ENCODE results near the gene FAM200C. TPM values are rescaled to one million over a fixed set of nuclear protein-coding genes. Genes with fewer than 3 reads are reported as not detected.
A peak's percentile ranks its signal among the peaks of the same experiment; 100 is the strongest.

Gene FAM200C
- total RNA-seq, 2 donors from 2014 or later: 3.3 to 4.2 TPM

- DNase-seq (ENCODE audit: low spot score): no peak
- Histone ChIP-seq H3K27me3 (no peaks in the 10 kb centered on the region), H3K27ac (peak overlapping the region; percentile 29 to 46), H3K36me3 (no peaks in the 10 kb centered on the region), H3K4me1 (peaks cover 0 to 69% of the 10 kb centered on the region in 2 donors), H3K9me3 (no peaks in the 10 kb centered on the region), H3K4me3 (no peak overlapping the region)
- TF ChIP-seq, protein P1, sequence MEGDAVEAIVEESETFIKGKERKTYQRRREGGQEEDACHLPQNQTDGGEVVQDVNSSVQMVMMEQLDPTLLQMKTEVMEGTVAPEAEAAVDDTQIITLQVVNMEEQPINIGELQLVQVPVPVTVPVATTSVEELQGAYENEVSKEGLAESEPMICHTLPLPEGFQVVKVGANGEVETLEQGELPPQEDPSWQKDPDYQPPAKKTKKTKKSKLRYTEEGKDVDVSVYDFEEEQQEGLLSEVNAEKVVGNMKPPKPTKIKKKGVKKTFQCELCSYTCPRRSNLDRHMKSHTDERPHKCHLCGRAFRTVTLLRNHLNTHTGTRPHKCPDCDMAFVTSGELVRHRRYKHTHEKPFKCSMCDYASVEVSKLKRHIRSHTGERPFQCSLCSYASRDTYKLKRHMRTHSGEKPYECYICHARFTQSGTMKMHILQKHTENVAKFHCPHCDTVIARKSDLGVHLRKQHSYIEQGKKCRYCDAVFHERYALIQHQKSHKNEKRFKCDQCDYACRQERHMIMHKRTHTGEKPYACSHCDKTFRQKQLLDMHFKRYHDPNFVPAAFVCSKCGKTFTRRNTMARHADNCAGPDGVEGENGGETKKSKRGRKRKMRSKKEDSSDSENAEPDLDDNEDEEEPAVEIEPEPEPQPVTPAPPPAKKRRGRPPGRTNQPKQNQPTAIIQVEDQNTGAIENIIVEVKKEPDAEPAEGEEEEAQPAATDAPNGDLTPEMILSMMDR (IDR thresholded peaks at IDR 0.05): no peak
Observed at GRCh38 chr5:160359816-160360215, 40.0 kb downstream of the FAM200C start.

GRCh38 chr5:160359242-160359641 is 40.6 kb downstream of the FAM200C start:
- no peaks in the 10 kb centered on the region for H3K36me3 ChIP-seq
- H3K27me3 ChIP-seq: no peaks in the 10 kb centered on the region
- no peak overlapping the region for H3K4me3 ChIP-seq
- no peak for DNase-seq (ENCODE audit: low spot score)
- TF ChIP-seq, protein P1 (IDR thresholded peaks at IDR 0.05): no peak
- no peaks in the 10 kb centered on the region for H3K9me3 ChIP-seq
- H3K27ac ChIP-seq: peak overlapping the region; percentile 29 to 46
- H3K4me1 ChIP-seq: peaks cover 0 to 69% of the 10 kb centered on the region in 2 donors

- no peaks in the 10 kb centered on the region for H3K36me3 ChIP-seq
- H3K9me3 ChIP-seq: no peaks in the 10 kb centered on the region
- DNase-seq (ENCODE audit: low spot score): no peak
- TF ChIP-seq, protein P1 (IDR thresholded peaks at IDR 0.05): no peak
- no peak overlapping the region for H3K4me3 ChIP-seq
- peaks cover 0 to 57% of the 10 kb centered on the region in 2 donors for H3K4me1 ChIP-seq
- H3K27me3 ChIP-seq: no peaks in the 10 kb centered on the region
- H3K27ac ChIP-seq: peak overlapping the region; percentile 51 to 73
Observed at GRCh38 chr5:160357861-160358411, 41.9 kb downstream of the FAM200C start.

GRCh38 chr5:160357394-160357793 is 42.5 kb downstream of the FAM200C start:
- no peak for DNase-seq (ENCODE audit: low spot score)
- H3K4me3 ChIP-seq: no peak overlapping the region
- no peaks in the 10 kb centered on the region for H3K27me3 ChIP-seq
- H3K36me3 ChIP-seq: no peaks in the 10 kb centered on the region
- H3K9me3 ChIP-seq: no peaks in the 10 kb centered on the region
- peak overlapping the region; percentile 51 to 73 for H3K27ac ChIP-seq
- H3K4me1 ChIP-seq: peaks cover 0 to 51% of the 10 kb centered on the region in 2 donors
- TF ChIP-seq, protein P1 (IDR thresholded peaks at IDR 0.05): no peak

DNA sequence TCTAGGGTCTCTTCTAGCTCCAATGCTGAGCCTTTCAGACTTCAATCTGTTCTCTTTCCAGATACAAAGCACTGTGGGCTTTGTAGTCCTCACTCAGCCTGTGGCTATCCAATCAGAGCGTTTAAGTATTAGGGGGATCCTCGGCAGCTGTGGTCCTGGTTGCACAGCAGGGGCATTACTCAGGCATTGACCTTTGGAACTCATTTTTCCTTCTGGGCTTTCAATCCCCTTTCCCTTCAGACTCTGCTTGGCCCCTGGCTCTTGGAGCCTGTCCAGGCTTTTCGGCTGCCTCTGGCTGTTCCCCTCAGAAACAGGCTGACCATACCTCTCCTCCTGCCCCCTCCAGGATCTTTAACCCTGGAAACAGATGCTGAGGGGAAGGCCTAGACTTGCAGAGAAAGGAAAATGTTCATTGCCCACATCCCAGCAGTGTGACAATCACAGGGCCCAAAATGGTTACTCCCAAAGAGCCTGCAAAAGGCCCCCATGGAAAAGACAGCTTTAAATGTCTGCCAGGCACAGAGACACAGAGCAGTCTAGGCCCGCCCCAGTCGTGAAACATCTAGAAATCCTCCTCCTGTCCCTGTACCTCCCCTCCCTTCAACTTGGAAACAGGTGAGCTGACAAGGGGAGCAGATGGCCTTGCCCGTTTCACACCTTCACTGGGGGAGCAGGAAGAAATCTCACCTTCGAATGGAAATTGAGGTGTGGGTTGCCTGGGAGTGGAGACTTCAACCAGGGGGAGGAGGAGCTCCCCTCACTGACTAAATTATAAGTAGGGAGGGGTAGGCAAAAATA is 43.1 kb downstream of the FAM200C start:
- Histone ChIP-seq H3K27me3 (no peaks in the 10 kb centered on the region), H3K27ac (peak overlapping the region; percentile 51 to 73), H3K4me3 (no peak overlapping the region), H3K36me3 (no peaks in the 10 kb centered on the region), H3K9me3 (no peaks in the 10 kb centered on the region), H3K4me1 (peaks cover 0 to 51% of the 10 kb centered on the region in 2 donors)
- TF ChIP-seq, protein P1 (IDR thresholded peaks at IDR 0.05): no peak
- DNase-seq (ENCODE audit: low spot score): no peak

Data from right atrium auricular region (tissue), 2 donors.